ENCODE data around the gene LYRM2. TPM values are rescaled to one million over a fixed set of nuclear protein-coding genes. Genes with fewer than 3 reads are reported as not detected.

Gene LYRM2
- total RNA-seq, 1 donor from 2014 or later, result 9.4 TPM

- Histone ChIP-seq H3K9me3 (ENCODE audit: control insufficient read depth in 3 of 3, low read length in 3 of 3) (no peaks in the 10 kb centered on the region), H3K4me1 (ENCODE audit: control insufficient read depth in 3 of 3, insufficient read depth in 3 of 3, low read length in 3 of 3) (peaks cover 15 to 20% (median 17%) of the 10 kb centered on the region in 3 donors), H3K4me3 (ENCODE audit: low read length in 3 of 3) (peak overlapping the region; percentile 1 to 46 (median 24)), H3K27ac (ENCODE audit: low read depth, low read length) (peak overlapping the region; percentile 71), H3K27me3 (ENCODE audit: control insufficient read depth in 3 of 3, insufficient read depth in 3 of 3, low read length in 3 of 3) (no peaks in the 10 kb centered on the region), H3K9ac (ENCODE audit: low read depth in 1 of 3, low read length in 3 of 3) (peak overlapping the region in 2 of 3 donors; percentile 21 to 58), H3K36me3 (ENCODE audit: control insufficient read depth in 3 of 3, insufficient read depth in 3 of 3, low read length in 3 of 3) (no peaks in the 10 kb centered on the region)
Observed at GRCh38 chr6:89525786-89526562, 112.6 kb downstream of the LYRM2 start.

- Histone ChIP-seq H3K9me3 (ENCODE audit: control insufficient read depth in 3 of 3, low read length in 3 of 3) (no peaks in the 10 kb centered on the region), H3K27ac (ENCODE audit: low read depth, low read length) (no peak overlapping the region), H3K27me3 (ENCODE audit: control insufficient read depth in 3 of 3, insufficient read depth in 3 of 3, low read length in 3 of 3) (no peaks in the 10 kb centered on the region)
Observed at GRCh38 chr6:89522778-89523177, 115.8 kb downstream of the LYRM2 start.

GRCh38 chr6:89520736-89521135 is 117.8 kb downstream of the LYRM2 start:
- Histone ChIP-seq H3K27me3 (ENCODE audit: control insufficient read depth in 3 of 3, insufficient read depth in 3 of 3, low read length in 3 of 3) (no peaks in the 10 kb centered on the region), H3K4me1 (ENCODE audit: control insufficient read depth in 3 of 3, insufficient read depth in 3 of 3, low read length in 3 of 3) (peaks cover 6 to 9% (median 8%) of the 10 kb centered on the region in 3 donors), H3K36me3 (ENCODE audit: control insufficient read depth in 3 of 3, insufficient read depth in 3 of 3, low read length in 3 of 3) (no peaks in the 10 kb centered on the region), H3K9me3 (ENCODE audit: control insufficient read depth in 3 of 3, low read length in 3 of 3) (no peaks in the 10 kb centered on the region), H3K9ac (ENCODE audit: low read depth in 1 of 3, low read length in 3 of 3) (no peak overlapping the region), H3K4me3 (ENCODE audit: low read length in 3 of 3) (no peak overlapping the region), H3K27ac (ENCODE audit: low read depth, low read length) (no peak overlapping the region)

More at GRCh38 chr6:89522778-89523177, 115.8 kb downstream of the LYRM2 start:
- H3K36me3 ChIP-seq (ENCODE audit: control insufficient read depth in 3 of 3, insufficient read depth in 3 of 3, low read length in 3 of 3), result no peaks in the 10 kb centered on the region
- no peak overlapping the region for H3K4me3 ChIP-seq (ENCODE audit: low read length in 3 of 3)
- peaks cover 15 to 20% (median 17%) of the 10 kb centered on the region in 3 donors for H3K4me1 ChIP-seq (ENCODE audit: control insufficient read depth in 3 of 3, insufficient read depth in 3 of 3, low read length in 3 of 3)
- no peak overlapping the region for H3K9ac ChIP-seq (ENCODE audit: low read depth in 1 of 3, low read length in 3 of 3)

GRCh38 chr6:89518352-89519055 is 120.0 kb downstream of the LYRM2 start:
- H3K27ac ChIP-seq (ENCODE audit: low read depth, low read length), result no peak overlapping the region
- peaks cover 0 to 6% (median 0%) of the 10 kb centered on the region in 3 donors for H3K4me1 ChIP-seq (ENCODE audit: control insufficient read depth in 3 of 3, insufficient read depth in 3 of 3, low read length in 3 of 3)
- H3K9me3 ChIP-seq (ENCODE audit: control insufficient read depth in 3 of 3, low read length in 3 of 3), result no peaks in the 10 kb centered on the region
- no peak overlapping the region for H3K4me3 ChIP-seq (ENCODE audit: low read length in 3 of 3)
- H3K36me3 ChIP-seq (ENCODE audit: control insufficient read depth in 3 of 3, insufficient read depth in 3 of 3, low read length in 3 of 3), result no peaks in the 10 kb centered on the region
- H3K27me3 ChIP-seq (ENCODE audit: control insufficient read depth in 3 of 3, insufficient read depth in 3 of 3, low read length in 3 of 3), result no peaks in the 10 kb centered on the region
- H3K9ac ChIP-seq (ENCODE audit: low read depth in 1 of 3, low read length in 3 of 3), result no peak overlapping the region

Other genes with a start within 250 kb of the LYRM2 start
- gene RRAGD, start 226.5 kb downstream of the LYRM2 start, total RNA-seq, result 65.8 TPM
- 4.2 TPM for gene ANKRD6, start 205.6 kb downstream of the LYRM2 start, total RNA-seq
- gene MDN1, start 181.0 kb upstream of the LYRM2 start, total RNA-seq, result 30.8 TPM
- gene CASP8AP2, start 191.1 kb upstream of the LYRM2 start, total RNA-seq, result 7.3 TPM

Data from skeletal muscle tissue (tissue), 4 donors.